T-helper 22 cell (primary cell): ENCODE results near the gene IFITM10.

Experiments
- DNase-seq: peaks from one replicate; pipeline ENCODE4 v3.0.0-alpha.2; 2020; ENCODE audit warnings: low read depth

The IFITM10 gene

DNA sequence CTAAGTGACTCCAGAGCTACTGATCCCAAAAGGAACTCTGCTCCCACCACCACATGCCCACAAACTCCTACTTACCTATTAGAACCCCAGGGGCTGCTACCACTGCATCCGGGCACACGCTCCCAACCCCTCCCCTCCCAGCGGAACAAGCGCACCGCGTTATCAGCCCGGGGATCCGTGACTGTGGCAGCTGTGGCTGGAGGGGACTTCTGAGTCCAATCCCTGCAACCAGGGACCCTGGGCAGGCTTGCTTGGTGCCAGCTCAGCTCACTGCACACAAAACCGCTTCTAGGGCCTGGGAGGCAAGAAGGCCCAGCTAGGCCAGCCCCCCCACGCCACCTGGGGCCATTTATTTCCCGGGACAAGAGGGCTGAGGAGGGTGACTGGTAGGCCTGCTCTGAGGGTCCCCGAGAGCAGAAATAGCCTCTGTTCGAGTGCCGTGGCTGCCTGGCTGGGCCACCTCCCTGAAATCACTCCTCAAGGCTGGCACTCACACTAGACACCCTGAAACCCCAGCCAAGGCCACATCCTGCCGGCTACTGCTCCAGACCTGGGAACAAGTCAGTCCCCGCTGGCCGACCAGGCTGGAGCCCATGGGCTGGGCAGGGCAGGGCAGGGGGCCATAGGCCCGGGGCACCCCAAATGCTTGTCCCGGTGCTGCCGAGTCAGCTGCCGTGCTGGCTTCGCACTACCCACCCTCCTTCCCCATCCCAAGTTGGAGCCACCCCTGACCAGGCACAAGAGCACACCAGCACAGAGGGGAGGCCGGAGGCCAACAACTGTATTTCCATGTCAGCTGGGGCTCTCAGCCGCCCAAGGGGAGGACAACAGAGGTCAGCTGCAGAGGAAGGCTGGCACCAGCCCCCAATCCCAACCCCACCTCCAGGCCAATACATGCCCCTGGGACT is 1.9 kb upstream of the IFITM10 start:
- DNase-seq = no peak

DNA sequence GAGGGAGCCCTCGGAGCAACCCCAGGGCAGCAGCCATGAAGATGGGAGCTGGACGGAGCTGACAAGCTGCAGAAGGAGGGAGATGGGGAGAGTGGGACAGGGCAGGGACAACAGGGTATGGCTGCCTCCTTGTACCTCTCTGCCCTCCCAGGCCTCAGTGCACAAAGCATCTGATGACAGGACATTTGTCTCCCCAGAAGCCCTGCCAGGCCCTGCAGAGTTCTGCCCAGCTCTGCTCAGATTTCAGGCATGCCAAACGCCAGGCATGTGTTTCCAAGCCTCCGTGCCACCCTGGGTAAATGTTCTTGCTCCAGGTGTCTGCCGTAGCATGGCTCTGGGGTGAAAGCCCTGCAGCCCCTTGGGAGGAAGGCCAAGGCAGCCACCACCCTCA is 1.1 kb upstream of the IFITM10 start:
- DNase-seq = no peak

- DNase-seq = no peak
Observed at GRCh38 chr11:1750840-1751530, 590 bp upstream of the IFITM10 start.

GRCh38 chr11:1749395-1750351 is 722 bp downstream of the IFITM10 start:
- DNase-seq = no peak

GRCh38 chr11:1748636-1749394 is 1.6 kb downstream of the IFITM10 start:
- DNase-seq = no peak

DNA sequence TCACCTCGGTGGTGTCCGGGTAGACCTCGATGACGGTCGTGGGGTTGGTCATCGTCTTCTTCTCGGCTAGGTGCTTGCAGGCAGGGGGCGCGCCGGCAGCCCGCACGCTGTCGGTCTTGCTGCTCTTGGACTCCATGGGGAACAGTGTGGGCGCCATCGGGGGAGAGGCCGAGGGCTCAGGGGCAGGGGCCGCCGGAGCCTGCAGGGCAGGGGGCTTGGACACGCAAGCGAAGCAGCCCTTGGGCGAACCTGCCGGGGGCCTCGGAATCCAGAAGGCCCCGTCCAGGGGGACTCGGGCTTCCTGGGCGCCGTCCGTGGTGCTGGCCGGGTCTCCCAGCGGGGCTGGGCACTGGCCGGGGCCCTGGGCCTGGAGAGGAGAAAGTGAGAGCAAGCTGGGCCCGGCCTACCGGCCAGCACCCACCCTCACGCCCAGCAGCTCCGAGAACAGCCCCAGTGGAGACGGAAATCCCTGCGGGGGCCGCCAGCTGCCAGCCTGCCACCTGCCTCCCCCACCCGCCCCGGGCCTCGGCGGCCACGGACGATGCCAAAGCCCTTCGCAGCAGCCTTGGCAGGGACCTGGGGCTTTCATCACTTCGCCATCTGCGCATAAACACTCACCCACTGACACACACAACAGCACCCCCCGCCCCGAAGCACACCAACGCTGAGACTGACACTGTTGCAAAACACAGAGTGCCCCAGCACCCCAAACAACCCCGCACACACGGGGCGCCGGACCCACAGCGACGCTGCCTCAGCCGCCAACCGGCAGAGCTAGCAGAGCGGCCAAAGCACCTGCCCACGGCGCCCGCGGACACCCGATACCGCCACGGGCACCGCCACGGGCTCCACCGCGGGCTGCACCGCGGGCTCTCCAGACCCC is 2.4 kb downstream of the IFITM10 start:
- DNase-seq = no peak

DNA sequence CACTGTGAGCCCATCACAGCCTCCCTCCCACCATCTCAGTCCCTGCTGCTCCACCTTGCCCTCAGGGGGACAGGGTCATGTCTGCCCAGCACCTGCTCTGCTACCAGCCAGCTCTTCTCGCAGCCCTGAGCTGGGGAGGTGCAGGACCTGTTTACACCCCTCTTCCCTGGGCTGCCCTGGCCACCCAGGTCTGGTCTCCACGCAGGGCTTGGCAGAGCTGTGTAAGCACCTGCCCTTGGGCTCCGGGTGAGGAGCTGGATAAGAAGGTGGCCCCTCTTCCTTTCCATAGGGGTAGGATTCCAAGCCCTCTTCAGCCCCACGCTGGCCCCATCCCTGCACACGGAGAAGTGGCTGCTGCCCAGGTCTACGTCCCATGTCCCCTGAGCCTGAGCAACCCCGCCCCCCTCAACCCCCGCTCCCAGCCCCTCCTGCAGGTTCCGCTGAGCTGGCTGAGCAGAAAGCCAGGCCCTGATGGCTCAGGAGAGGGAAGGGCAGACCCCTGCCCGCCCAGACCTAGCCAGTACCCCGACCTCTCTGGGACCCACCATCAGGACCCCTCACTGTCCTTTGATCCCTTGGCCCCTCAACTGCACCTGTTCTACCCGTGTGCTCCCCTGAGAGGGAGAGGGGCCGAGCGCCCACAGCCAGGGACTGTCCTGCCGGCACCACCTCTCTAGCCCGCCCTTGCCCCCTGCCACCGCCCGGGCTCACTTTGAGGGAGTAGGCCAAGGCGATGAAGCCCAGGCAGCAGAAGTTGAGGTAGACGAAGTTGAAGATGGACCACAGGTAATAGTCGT is 3.2 kb downstream of the IFITM10 start:
- DNase-seq = no peak

- DNase-seq = no peak
Observed at GRCh38 chr11:1746511-1746931, 3.9 kb downstream of the IFITM10 start.

DNA sequence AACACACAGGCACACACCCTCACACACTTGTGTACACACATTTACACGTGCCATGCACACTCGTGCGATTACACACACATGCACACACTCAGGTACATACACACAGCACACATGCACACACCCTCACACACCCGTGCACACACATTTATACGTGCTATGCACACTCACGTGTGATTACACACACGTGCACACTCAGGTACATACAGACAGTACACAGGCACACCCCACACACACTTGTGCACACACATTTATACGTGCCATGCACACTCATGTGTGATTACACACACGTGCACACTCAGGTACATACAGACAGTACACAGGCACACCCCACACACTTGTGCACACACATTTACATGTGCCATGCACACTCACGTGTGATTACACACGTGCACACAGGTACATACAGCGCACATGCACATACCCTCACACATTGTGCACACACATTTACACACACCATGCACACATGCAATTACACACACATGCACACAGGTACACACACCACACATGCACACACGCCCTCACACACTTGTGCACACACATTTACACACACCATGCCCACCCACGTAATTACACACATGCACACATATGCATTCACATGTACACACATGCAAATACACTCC is 4.6 kb downstream of the IFITM10 start:
- DNase-seq = no peak

- no peak for DNase-seq
Observed at GRCh38 chr11:1744891-1745700, 5.3 kb downstream of the IFITM10 start.

GRCh38 chr11:1744137-1744886 is 6.1 kb downstream of the IFITM10 start:
- no peak for DNase-seq

- DNase-seq = no peak
Observed at GRCh38 chr11:1743585-1744136, 6.7 kb downstream of the IFITM10 start.

GRCh38 chr11:1742869-1743584 is 7.4 kb downstream of the IFITM10 start:
- DNase-seq = no peak

- DNase-seq = no peak
Observed at GRCh38 chr11:1742371-1742770, 8.0 kb downstream of the IFITM10 start.

DNA sequence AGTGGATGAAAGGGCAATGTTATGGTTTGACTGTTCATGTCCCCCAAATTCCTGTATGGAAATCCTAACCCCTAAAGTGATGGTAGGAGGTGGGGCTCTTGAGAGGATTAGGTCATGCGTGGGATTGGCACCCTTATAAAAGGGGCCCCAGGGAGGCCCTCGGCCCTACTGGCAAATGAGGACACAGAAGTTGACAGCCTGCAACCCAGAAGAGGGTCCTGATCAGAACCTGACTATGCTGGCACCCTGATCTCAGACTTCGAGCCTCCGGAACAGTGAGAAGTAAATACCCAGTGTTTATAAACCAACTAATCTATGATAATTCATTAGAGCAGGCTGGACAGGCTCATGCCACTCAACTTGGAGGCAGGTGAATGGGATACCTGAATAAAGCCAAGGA is 8.7 kb downstream of the IFITM10 start:
- no peak for DNase-seq

- no peak for DNase-seq
Observed at GRCh38 chr11:1740786-1741530, 9.4 kb downstream of the IFITM10 start.
